Measurements from ENCODE around the gene ZNF747.

- TF ChIP-seq HDGF (IDR thresholded peaks at IDR 0.05) (no peak), CBX3 (IDR thresholded peaks at IDR 0.05; ENCODE audit: borderline replicate concordance, low read depth) (no peak), EZH2 (IDR thresholded peaks at IDR 0.05; ENCODE audit: borderline replicate concordance, control insufficient read depth, low read depth, low read length) (no peak), TCF12 (IDR thresholded peaks at IDR 0.05; ENCODE audit: low read depth, low read length) (no peak), CREB1 (IDR thresholded peaks at IDR 0.05; ENCODE audit: low read depth) (peak; percentile 83), CEBPB (IDR thresholded peaks at IDR 0.05; ENCODE audit: borderline replicate concordance in 1 of 2, low read depth in 2 of 2, low read length in 2 of 2) (no peak), EGR1 (IDR thresholded peaks at IDR 0.05; ENCODE audit: borderline replicate concordance in 1 of 2, low read depth in 2 of 2, low read length in 2 of 2) (peak; percentile 74 to 90), SRF (IDR thresholded peaks at IDR 0.05; ENCODE audit: low read depth in 2 of 2, low read length in 2 of 2) (no peak), POLR2AphosphoS5 (IDR thresholded peaks at IDR 0.05; ENCODE audit: low read length) (peak; percentile 38), RB1 (IDR thresholded peaks at IDR 0.05; ENCODE audit: borderline replicate concordance) (peak; percentile 72; the same call in 1 of the 2 replicates)
- TF ChIP-seq, protein P1, sequence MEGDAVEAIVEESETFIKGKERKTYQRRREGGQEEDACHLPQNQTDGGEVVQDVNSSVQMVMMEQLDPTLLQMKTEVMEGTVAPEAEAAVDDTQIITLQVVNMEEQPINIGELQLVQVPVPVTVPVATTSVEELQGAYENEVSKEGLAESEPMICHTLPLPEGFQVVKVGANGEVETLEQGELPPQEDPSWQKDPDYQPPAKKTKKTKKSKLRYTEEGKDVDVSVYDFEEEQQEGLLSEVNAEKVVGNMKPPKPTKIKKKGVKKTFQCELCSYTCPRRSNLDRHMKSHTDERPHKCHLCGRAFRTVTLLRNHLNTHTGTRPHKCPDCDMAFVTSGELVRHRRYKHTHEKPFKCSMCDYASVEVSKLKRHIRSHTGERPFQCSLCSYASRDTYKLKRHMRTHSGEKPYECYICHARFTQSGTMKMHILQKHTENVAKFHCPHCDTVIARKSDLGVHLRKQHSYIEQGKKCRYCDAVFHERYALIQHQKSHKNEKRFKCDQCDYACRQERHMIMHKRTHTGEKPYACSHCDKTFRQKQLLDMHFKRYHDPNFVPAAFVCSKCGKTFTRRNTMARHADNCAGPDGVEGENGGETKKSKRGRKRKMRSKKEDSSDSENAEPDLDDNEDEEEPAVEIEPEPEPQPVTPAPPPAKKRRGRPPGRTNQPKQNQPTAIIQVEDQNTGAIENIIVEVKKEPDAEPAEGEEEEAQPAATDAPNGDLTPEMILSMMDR (IDR thresholded peaks at IDR 0.05 in 2 of 3, conservative IDR thresholded peaks at IDR 0.05 in 1 of 3; ENCODE audit: control insufficient read depth in 2 of 3, extremely low read depth in 1 of 3, insufficient read depth in 1 of 3, low read depth in 3 of 3, low read length in 3 of 3), result peak; percentile 1 to 9 (median 2); a peak in 1 of 6 replicates
Observed at GRCh38 chr16:30557957-30558788, 23.5 kb upstream of the ZNF747 start, which contains the start of gene ZNF764.
